Natural killer cell treated with Interleukin-12 subunit alpha and Interleukin-12 subunit beta and Interleukin-15 and Interleukin-18, amount 100 ng/mL, for 72 hours (primary cell): ENCODE data around the gene PPP3R1. TPM values are rescaled to one million over a fixed set of nuclear protein-coding genes. Genes with fewer than 3 reads are reported as not detected.
A peak's percentile ranks its signal among the peaks of the same experiment; 100 is the strongest.

Experiments used
- ATAC-seq, 2 donors: fragments of 150-1000 bp; cut with Tn5 transposase in 1 of 2; sonication (Bioruptor Pico), chemical (Tn5 transposase) in 1 of 2; 2 replicates each; pipeline ENCODE4 v1.10.0; 2021
- DNase-seq: peaks from one replicate; pipeline ENCODE4 v3.0.0; 2022; ENCODE audit warnings: low spot score
- H3K27ac Mint-ChIP-seq, 2 donors: 1 replicate in 1 of 2; 2 replicates in 1 of 2; pipeline ENCODE4 v1.8.0; 2022; ENCODE audit warnings: mixed read lengths in 2 of 2, mild to moderate bottlenecking in 1 of 2, moderate library complexity in 1 of 2
- H3K27me3 Mint-ChIP-seq, 2 donors: 1 replicate in 1 of 2; 2 replicates in 1 of 2; pipeline ENCODE4 v1.8.0; 2022; ENCODE audit warnings: mixed read lengths in 2 of 2
- H3K36me3 Mint-ChIP-seq: one replicate; pipeline ENCODE4 v1.8.0; 2022; ENCODE audit warnings: mixed read lengths
- H3K4me1 Mint-ChIP-seq, 2 donors: 1 replicate in 1 of 2; 2 replicates in 1 of 2; pipeline ENCODE4 v1.8.0; 2022; ENCODE audit warnings: low read depth in 2 of 2, mixed read lengths in 2 of 2, mild to moderate bottlenecking in 1 of 2
- H3K4me3 Mint-ChIP-seq: one replicate; pipeline ENCODE4 v1.8.0; 2022; ENCODE audit warnings: mixed read lengths
- H3K9me3 Mint-ChIP-seq: 2 replicates; pipeline ENCODE4 v1.8.0; 2022; ENCODE audit warnings: mixed read lengths
- total RNA-seq, 2 donors: library from RNA; stranded (reverse); gene quantifications; one replicate each; pipeline ENCODE4 v1.2.3, GENCODE V29; 2022

Gene PPP3R1, protein sequence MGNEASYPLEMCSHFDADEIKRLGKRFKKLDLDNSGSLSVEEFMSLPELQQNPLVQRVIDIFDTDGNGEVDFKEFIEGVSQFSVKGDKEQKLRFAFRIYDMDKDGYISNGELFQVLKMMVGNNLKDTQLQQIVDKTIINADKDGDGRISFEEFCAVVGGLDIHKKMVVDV
- total RNA-seq = 10 to 100 TPM; 85.9 to 90.7 TPM

DNA sequence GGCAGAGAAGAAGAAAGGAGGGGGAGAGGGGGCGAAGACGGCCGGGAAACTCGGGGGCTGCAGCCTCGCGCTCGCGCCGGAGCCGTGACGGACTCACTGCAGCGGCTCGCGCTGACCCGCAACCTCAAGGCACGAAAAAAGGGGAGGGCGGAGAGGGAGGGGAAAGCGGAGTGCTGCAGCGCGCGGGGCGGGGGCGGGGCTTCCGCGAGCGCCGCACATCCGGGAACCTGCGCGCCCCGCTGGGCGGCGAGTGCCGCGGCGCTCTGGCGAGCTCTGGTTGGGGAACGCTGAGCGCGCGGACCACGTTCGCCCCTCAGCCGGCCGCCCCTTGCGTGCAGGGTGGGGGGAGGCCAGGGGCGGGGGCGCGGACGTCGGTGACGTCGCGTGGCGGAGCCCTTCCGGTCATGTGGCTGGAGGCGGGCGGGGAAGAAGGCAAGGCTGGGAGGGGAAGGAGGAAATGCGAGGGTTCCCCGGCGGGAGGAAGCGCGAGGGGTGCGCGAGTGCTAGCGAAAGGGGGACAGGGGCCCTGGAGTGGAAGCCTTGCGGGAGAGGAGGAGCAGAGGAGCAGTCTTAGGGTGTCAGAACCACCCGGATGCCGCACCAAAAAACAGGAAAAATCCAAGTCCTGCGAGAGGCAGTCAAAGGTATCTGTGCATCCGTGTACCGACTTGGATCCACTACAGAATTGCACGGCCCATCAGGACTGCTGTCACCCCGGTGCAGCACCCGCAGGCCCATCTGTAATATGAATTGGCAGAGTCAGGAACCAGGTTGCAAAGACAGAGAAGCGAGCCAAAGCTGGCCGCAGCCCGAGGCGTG lies at the start of gene PPP3R1:
TSS of gene PPP3R1 (minus strand) at position 133 of the 819 bp plus-strand sequence. CDS start 405 bp downstream, outside the sequence.
- Mint-ChIP-seq H3K36me3 (peaks cover 15% of the 10 kb centered on the region), H3K4me1 (peaks cover 27 to 39% of the 10 kb centered on the region in 2 donors), H3K27ac (peak within 1 kb of the TSS in 1 of 2 donors; percentile 98), H3K4me3 (peak within 1 kb of the TSS; percentile 97), H3K27me3 (no peaks in the 10 kb centered on the region), H3K9me3 (no peaks in the 10 kb centered on the region)
- DNase-seq (peak; percentile 98), ATAC-seq (peak; percentile 95 to 97)

DNA sequence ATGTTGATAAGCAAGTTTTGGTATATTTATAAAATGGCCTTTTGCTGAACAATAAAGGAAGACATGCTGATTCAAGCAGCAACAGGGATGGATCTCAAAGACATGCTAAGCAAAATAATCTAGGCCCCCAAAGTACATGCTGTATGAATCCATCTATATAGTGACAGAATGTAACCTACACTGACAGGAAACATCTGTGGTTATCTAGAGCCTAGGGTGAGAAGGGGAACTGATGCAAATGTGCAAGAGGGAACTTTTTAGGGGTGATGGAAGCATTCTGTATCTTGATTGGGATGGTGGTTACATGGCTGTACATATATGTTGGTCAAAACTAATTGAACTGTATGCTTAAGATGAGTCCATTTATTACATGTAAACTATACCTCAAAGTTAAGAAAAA lies 43.2 kb upstream of the PPP3R1 start:
- H3K27me3 Mint-ChIP-seq = no peaks in the 10 kb centered on the region
- ATAC-seq = peak in 1 of 2 donors; percentile 43
- H3K36me3 Mint-ChIP-seq = no peaks in the 10 kb centered on the region
- no peak overlapping the region for H3K4me3 Mint-ChIP-seq
- H3K4me1 Mint-ChIP-seq = peaks cover 9% of the 10 kb centered on the region in 2 donors
- no peaks in the 10 kb centered on the region for H3K9me3 Mint-ChIP-seq
- DNase-seq = no peak
- no peak overlapping the region for H3K27ac Mint-ChIP-seq

DNA sequence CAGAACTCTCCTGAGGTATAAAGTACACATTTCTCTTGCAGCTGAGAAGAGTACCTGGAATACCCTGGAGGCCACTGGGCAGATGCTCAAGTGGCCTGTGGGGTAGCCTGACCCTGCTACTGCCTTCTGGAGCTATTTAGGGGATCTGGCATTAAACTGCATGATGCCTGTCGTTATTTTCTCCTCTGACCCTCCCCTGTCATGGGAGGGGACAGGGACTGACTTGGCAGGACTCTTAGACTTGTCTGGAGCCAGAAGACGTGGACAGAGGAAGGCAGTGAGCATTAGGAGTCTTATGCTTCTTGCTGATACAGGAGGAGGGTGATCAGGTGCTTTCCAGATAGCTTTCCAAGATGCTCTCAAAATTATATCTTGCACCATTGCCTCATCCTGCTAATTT lies 42.6 kb upstream of the PPP3R1 start:
- peaks cover 9% of the 10 kb centered on the region in 2 donors for H3K4me1 Mint-ChIP-seq
- no peaks in the 10 kb centered on the region for H3K9me3 Mint-ChIP-seq
- no peaks in the 10 kb centered on the region for H3K36me3 Mint-ChIP-seq
- no peaks in the 10 kb centered on the region for H3K27me3 Mint-ChIP-seq
- ATAC-seq (no peak), DNase-seq (no peak)
- no peak overlapping the region for H3K4me3 Mint-ChIP-seq
- no peak overlapping the region for H3K27ac Mint-ChIP-seq

DNA sequence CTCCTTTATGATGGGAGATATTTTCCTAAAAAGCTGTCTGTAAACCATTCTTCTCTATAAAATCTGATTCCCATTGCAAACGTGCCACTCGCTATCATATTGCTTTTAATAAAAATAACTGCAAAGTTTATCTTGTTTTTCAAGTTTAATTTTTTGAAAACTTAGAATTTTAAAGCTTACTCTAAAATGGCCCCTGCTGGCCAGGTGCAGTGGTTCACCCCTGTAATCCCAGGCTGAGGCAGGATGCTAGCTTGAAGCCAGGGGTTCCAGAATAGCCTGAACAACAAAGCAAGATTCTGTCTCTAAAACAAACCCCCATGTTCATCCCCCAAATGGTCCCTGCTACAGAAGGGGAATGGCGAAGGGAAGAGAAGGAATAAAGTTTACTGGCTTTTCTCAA lies 41.9 kb upstream of the PPP3R1 start:
- Mint-ChIP-seq H3K4me3 (no peak overlapping the region), H3K4me1 (peaks cover 9% of the 10 kb centered on the region in 2 donors), H3K9me3 (no peaks in the 10 kb centered on the region), H3K36me3 (no peaks in the 10 kb centered on the region), H3K27ac (no peak overlapping the region), H3K27me3 (no peaks in the 10 kb centered on the region)
- ATAC-seq (no peak), DNase-seq (no peak)

DNA sequence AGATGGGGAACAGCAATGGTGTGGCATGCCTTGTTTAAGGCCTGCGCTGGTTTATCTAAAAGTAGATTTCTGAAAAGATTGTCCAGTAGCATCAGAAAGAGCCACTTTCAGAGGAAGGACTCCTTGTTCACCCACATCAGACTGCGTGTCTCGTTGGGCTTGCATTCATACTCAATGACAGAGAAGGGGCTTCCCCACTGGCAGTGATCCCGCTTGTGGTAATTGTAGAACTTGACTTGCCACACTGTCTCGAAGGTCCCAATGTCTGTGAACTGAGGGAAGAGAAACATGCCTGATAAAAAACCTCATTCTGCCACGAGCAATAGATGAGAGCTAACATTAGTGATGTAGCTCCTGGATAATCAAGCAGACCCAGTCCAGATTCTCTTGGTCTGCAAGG lies 41.4 kb upstream of the PPP3R1 start:
- no peak for ATAC-seq
- no peaks in the 10 kb centered on the region for H3K9me3 Mint-ChIP-seq
- no peaks in the 10 kb centered on the region for H3K36me3 Mint-ChIP-seq
- peaks cover 9% of the 10 kb centered on the region in 2 donors for H3K4me1 Mint-ChIP-seq
- H3K27ac Mint-ChIP-seq = no peak overlapping the region
- H3K4me3 Mint-ChIP-seq = no peak overlapping the region
- no peak for DNase-seq
- no peaks in the 10 kb centered on the region for H3K27me3 Mint-ChIP-seq

DNA sequence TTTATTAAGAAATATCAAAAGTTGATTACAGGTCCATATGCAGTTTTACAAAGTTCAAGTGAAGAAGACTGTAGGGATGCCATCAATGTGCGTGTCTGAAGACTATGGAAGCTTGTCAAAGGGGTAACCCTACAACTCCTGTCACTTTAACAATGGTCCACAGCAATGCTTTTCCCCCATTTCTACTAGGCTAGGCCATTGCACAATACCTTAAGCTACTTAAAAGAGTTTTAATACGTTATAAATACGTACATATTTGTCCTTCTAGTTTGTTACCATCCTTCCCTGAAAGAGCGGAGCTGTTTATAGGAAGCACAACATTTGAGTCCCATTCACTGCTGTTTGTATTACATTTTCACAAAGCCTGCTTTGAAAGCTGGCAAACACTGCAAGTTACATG lies 40.7 kb upstream of the PPP3R1 start:
- Mint-ChIP-seq H3K4me3 (no peak overlapping the region), H3K27ac (no peak overlapping the region), H3K9me3 (no peaks in the 10 kb centered on the region), H3K4me1 (peaks cover 9% of the 10 kb centered on the region in 2 donors), H3K27me3 (peaks cover 0 to 2% of the 10 kb centered on the region in 2 donors), H3K36me3 (no peaks in the 10 kb centered on the region)
- no peak for DNase-seq
- ATAC-seq = no peak

DNA sequence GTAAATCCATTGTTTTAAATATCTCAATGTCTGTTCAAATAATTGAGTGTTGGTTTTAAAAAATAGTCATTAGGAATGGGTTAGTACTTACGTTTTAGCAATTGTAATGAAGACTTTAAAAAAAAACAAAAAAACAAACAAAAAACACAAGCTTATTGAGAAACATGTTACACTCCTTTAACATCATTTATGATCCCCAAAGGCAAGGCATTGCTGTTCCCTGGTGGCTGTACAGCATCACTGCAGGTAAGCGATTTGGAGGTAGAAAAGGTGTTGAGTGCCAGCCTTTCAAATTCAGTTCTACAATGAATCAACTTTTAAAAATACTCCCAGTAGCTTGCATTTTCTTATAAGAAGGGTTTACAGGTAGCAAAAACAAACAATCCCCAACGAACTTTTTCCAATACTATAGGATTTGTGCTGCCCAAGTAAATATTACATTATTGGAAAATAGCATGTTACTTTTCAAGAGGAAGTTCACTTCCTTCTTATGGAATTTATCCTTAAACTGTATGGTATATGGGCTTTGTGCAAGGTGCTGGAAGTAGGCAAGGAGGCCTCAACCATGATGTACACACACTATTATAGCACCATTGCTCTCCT lies 39.9 kb upstream of the PPP3R1 start:
- Mint-ChIP-seq H3K4me3 (no peak overlapping the region), H3K27me3 (peaks cover 0 to 2% of the 10 kb centered on the region in 2 donors), H3K4me1 (peaks cover 9% of the 10 kb centered on the region in 2 donors), H3K9me3 (no peaks in the 10 kb centered on the region), H3K36me3 (no peaks in the 10 kb centered on the region), H3K27ac (no peak overlapping the region)
- ATAC-seq (no peak), DNase-seq (no peak)

DNA sequence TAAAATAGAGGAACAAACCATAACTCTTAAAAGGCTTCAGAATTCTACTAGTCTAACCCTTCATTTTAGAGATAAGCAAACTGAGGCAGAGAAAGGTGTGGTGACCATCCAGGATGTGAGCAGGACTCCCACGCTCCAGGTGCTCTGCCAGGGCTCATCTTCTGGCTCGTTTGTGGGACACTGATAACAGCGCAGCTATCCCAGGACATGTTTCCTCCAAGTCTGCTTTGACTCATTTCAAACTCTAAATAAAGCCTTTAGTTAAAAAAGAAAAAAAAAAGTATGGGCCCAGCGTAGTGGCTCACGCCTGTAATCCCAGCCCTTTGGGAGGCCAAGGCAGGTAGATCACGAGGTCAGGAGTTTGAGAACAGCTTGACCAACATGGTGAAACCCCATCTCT lies 39.0 kb upstream of the PPP3R1 start:
- no peaks in the 10 kb centered on the region for H3K36me3 Mint-ChIP-seq
- no peak for DNase-seq
- H3K9me3 Mint-ChIP-seq = no peaks in the 10 kb centered on the region
- peaks cover 9% of the 10 kb centered on the region in 2 donors for H3K4me1 Mint-ChIP-seq
- no peak overlapping the region for H3K4me3 Mint-ChIP-seq
- no peak overlapping the region for H3K27ac Mint-ChIP-seq
- peaks cover 0 to 2% of the 10 kb centered on the region in 2 donors for H3K27me3 Mint-ChIP-seq
- no peak for ATAC-seq

DNA sequence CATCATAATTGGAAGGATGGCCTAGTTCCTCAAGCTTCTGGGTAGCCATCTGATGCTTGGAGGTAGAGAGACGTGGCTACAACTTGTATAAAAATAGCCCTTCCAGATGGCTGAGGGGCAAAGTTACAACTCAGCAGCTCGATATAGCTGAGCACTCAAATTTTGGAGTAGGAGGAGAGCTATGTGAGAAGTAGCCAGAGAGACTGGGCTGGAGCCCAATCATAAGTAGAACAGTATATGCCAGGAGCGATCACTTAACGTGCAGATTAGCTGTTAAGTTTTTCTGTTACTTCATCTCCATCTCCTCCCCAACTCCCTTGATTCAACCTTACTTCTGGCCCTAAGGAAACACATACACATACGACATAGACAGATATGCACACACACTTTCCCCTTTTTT lies 38.6 kb upstream of the PPP3R1 start:
- no peaks in the 10 kb centered on the region for H3K36me3 Mint-ChIP-seq
- no peak overlapping the region for H3K27ac Mint-ChIP-seq
- H3K9me3 Mint-ChIP-seq = no peaks in the 10 kb centered on the region
- H3K4me3 Mint-ChIP-seq = no peak overlapping the region
- peaks cover 0 to 2% of the 10 kb centered on the region in 2 donors for H3K27me3 Mint-ChIP-seq
- peaks cover 9% of the 10 kb centered on the region in 2 donors for H3K4me1 Mint-ChIP-seq
- DNase-seq (no peak), ATAC-seq (no peak)

DNA sequence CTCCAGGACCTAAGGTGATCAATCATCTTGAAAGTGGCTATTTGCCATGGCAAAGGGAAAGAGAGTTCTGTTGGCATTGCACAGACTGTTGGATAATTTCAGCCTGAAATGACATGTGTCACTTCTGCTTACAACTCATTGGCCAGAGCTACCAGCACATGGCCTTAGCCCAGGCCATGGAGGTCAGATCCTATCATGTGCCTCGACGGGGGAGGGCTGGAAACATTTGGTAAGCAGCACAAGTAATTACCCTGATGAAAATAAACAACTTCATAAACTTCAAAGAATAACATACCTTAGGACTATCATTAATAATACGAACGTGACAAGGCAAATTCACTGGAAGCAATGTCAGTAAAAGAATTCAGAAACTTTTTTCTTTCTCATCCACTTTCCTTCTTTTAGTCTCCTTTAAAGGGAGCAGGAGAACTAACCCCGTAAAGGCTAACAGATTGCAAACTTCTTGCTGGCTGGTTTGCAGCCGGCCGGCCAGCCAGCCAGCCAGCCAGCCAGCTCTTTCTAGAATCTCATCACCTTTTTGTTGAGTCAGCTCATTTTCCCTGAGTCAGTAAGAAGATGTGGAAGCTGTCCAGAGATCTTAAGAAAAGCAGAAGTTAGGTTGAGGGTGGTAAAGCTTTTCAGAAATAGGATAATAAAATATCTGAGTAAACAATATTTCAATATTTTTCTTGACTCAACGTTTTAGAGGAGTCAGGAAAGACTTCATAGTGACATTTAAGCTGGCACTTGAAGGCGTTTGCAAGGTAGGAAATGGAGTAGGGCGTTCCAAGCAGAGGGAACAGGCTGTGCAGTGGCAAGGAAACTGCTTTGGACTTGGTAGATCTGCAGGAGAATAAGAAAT lies 35.5 kb upstream of the PPP3R1 start:
- H3K4me1 Mint-ChIP-seq = no peaks in the 10 kb centered on the region

DNA sequence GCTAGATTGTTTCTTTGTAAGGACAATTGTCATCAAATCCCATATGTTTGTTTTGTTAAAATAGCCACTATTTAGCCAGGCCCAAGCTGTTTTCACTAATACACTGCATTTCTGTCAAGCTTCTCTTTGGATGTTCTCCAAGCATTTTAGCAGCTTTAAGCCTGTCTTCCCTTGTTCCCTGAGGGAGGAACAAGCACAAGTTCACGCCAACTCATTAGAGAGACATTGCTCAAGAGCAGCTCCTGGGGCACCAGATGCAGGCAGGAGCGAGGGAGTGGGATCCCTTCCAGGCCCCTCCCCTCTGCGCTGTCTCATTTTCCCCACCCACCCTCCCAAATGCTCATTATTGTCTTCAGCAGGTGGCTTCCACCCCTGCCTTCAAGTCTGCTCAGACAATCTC lies 32.6 kb upstream of the PPP3R1 start:
- DNase-seq (no peak), ATAC-seq (no peak)
- peaks cover 0 to 6% of the 10 kb centered on the region in 2 donors for H3K27me3 Mint-ChIP-seq

More for the DNA sequence above, 35.5 kb upstream of the PPP3R1 start:
- peaks cover 0 to 2% of the 10 kb centered on the region in 2 donors for H3K27me3 Mint-ChIP-seq
- no peaks in the 10 kb centered on the region for H3K36me3 Mint-ChIP-seq
- DNase-seq (no peak), ATAC-seq (no peak)
- no peaks in the 10 kb centered on the region for H3K9me3 Mint-ChIP-seq
- H3K27ac Mint-ChIP-seq = no peak overlapping the region
- no peak overlapping the region for H3K4me3 Mint-ChIP-seq

DNA sequence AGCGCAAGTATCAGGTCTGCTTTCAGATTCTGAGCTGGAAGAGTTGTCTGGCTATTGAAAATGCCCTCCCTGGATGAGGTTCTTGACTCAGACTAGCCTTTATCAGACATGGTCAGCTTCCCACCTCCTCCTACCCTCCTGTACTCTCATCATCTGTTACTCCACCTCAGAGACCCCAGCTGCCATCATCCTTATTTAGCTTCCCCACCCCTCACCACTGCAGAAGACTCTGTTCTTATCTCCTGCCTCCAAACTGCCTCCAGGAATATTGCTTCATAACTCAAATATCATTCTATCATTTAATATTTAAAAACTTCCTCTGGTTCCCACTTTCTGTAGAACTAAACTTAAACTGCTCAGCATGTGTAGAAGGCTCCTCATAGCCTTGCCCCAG lies 31.1 kb upstream of the PPP3R1 start:
- no peaks in the 10 kb centered on the region for H3K36me3 Mint-ChIP-seq
- H3K27me3 Mint-ChIP-seq = peaks cover 0 to 3% of the 10 kb centered on the region in 2 donors
- no peaks in the 10 kb centered on the region for H3K9me3 Mint-ChIP-seq
- ATAC-seq = no peak
- H3K4me3 Mint-ChIP-seq = no peak overlapping the region
- DNase-seq = no peak
- H3K4me1 Mint-ChIP-seq = no peaks in the 10 kb centered on the region
- peak overlapping the region in 1 of 2 donors; percentile 36 for H3K27ac Mint-ChIP-seq

More for the DNA sequence above, 32.6 kb upstream of the PPP3R1 start:
- no peak overlapping the region for H3K27ac Mint-ChIP-seq
- no peak overlapping the region for H3K4me3 Mint-ChIP-seq
- no peaks in the 10 kb centered on the region for H3K9me3 Mint-ChIP-seq
- H3K36me3 Mint-ChIP-seq = no peaks in the 10 kb centered on the region
- H3K4me1 Mint-ChIP-seq = no peaks in the 10 kb centered on the region

DNA sequence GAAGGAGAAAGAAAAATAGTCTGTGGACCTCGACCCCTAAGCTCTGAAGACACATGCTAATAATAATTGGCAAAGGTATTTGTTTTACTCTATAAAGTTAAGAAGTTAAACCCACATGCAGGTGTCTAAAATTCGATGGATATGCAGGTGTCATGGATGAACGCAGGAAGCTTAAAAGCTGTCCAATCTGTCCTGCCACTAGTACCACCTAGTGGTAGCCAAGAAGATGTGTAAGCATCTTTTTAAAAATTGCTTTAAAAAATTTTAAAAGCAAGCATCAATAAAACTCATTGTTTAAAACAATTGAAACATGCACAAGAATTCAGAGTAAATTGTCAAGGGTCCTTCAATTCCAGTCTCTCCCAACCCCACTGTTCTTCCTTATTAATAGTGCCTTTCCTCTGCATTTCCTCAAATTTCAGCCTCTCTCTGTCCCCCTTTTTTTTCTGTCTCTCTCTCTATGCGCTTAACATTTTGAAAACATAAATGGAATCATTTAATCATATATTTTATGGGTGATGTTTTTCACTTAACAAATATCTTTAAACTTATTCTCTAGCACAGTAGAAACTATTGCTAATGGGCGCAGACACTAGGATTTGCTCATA lies 30.6 kb upstream of the PPP3R1 start:
- DNase-seq (no peak), ATAC-seq (no peak)
- Mint-ChIP-seq H3K4me3 (no peak overlapping the region), H3K4me1 (no peaks in the 10 kb centered on the region), H3K27me3 (peaks cover 0 to 3% of the 10 kb centered on the region in 2 donors), H3K27ac (peak overlapping the region in 1 of 2 donors; percentile 36), H3K36me3 (no peaks in the 10 kb centered on the region), H3K9me3 (no peaks in the 10 kb centered on the region)
